SK-N-SH (cell line): ENCODE results near the gene TIMM17B. TPM values are rescaled to one million over a fixed set of nuclear protein-coding genes. Genes with fewer than 3 reads are reported as not detected.

Source experiments
- CTCF ChIA-PET: fragments of 300-600, 350-600 bp; formaldehyde crosslinking; extraction: SDS; loops from one replicate; lab custom pipeline; 2021; lab: Yijun Ruan, JAX
- POLR2A ChIA-PET: fragments of 350-600 bp; sonication (Branson Sonifier 250); formaldehyde crosslinking; extraction: SDS; loops from one replicate; lab custom pipeline; 2020; ENCODE audit warnings: antibody characterized with exemption, inconsistent platforms; lab: Yijun Ruan, JAX
- DNase-seq: peaks from one replicate; pipeline ENCODE4 v3.0.0; 2012
- H2AFZ ChIP-seq: fragments of 200-600 bp; sonication (generic); 2 replicates; pipeline ENCODE4 v1.8.1; 2016; ENCODE audit warnings: antibody characterized with exemption, mild to moderate bottlenecking, low read depth
- H3F3A ChIP-seq: fragments of 200-600 bp; sonication (generic); replicated peaks from 2 replicates; pipeline ENCODE3; 2016; ENCODE audit warnings: antibody characterized with exemption, mild to moderate bottlenecking; ENCODE audit not compliant: insufficient read depth
- H3K27ac ChIP-seq, 2 experiments: fragments of 200-500 bp in 1 of 2; fragments of 200-600 bp in 1 of 2; sonication (Bioruptor generic) in 1 of 2; sonication (generic), shearing (Covaris generic) in 1 of 2; 2 replicates each; pipeline versions ENCODE4 v1.5.1 to v1.6.1; 2014 to 2016; ENCODE audit warnings: low read depth in 2 of 2, inconsistent platforms in 1 of 2, low read length in 1 of 2, mild to moderate bottlenecking in 1 of 2, mixed read lengths in 1 of 2
- H3K27me3 ChIP-seq: fragments of 200-600 bp; sonication (generic), shearing (Covaris generic); 2 replicates; pipeline ENCODE4 v1.6.1; 2016; ENCODE audit warnings: mixed run types; ENCODE audit not compliant: insufficient read depth
- H3K36me3 ChIP-seq, 2 experiments: fragments of 200-500 bp in 1 of 2; fragments of 200-600 bp in 1 of 2; sonication (Bioruptor generic) in 1 of 2; sonication (generic) in 1 of 2; replicated peaks in 1 of 2; 2 replicates each; pipeline versions ENCODE3 to v1.5.1; 2014 to 2016; ENCODE audit warnings: low read length in 1 of 2, mild to moderate bottlenecking in 1 of 2; ENCODE audit not compliant: insufficient read depth in 2 of 2, control insufficient read depth in 1 of 2
- H3K4me1 ChIP-seq, 2 experiments: fragments of 200-500 bp in 1 of 2; fragments of 200-600 bp in 1 of 2; sonication (Bioruptor generic) in 1 of 2; sonication (generic), shearing (Covaris generic) in 1 of 2; 2 replicates each; pipeline versions ENCODE4 v1.5.1 to v1.6.1; 2014 to 2016; ENCODE audit warnings: low read depth in 1 of 2, low read length in 1 of 2, mixed run types in 1 of 2; ENCODE audit not compliant: insufficient read depth in 2 of 2, control insufficient read depth in 1 of 2
- H3K4me2 ChIP-seq: fragments of 200-600 bp; sonication (generic), shearing (Covaris generic); 2 replicates; pipeline ENCODE4 v1.6.1; 2017; ENCODE audit warnings: mixed run types
- H3K4me3 ChIP-seq, 2 experiments: fragments of 200-500 bp in 1 of 2; fragments of 200-600 bp in 1 of 2; sonication (Bioruptor generic) in 1 of 2; sonication (generic), shearing (Covaris generic) in 1 of 2; 2 replicates each; pipeline versions ENCODE4 v1.5.1 to v1.8.1; 2014 to 2016; ENCODE audit warnings: low read depth in 2 of 2, inconsistent platforms in 1 of 2, low read length in 1 of 2, mild to moderate bottlenecking in 1 of 2, mixed read lengths in 1 of 2, moderate library complexity in 1 of 2
- H3K79me2 ChIP-seq: fragments of 200-600 bp; sonication (generic); 2 replicates; pipeline ENCODE4 v1.8.1; 2017; ENCODE audit warnings: mild to moderate bottlenecking; ENCODE audit not compliant: insufficient read depth
- H3K9ac ChIP-seq: fragments of 200-600 bp; sonication (generic); 2 replicates; pipeline ENCODE4 v1.6.1; 2017; ENCODE audit warnings: mixed run types
- H3K9me2 ChIP-seq: fragments of 200-600 bp; sonication (generic); 2 replicates; pipeline ENCODE4 v1.6.1; 2017; ENCODE audit warnings: mixed run types
- H3K9me3 ChIP-seq: fragments of 200-600 bp; sonication (generic); 2 replicates; pipeline ENCODE4 v1.6.1; 2017; ENCODE audit warnings: mixed run types, mild to moderate bottlenecking, moderate library complexity
- H4K20me1 ChIP-seq: fragments of 200-600 bp; sonication (generic); 2 replicates; pipeline ENCODE4 v1.6.1; 2017; ENCODE audit warnings: mild to moderate bottlenecking, mixed run types; ENCODE audit not compliant: insufficient read depth
- CHD2 ChIP-seq: fragments of 150-350 bp; IDR thresholded peaks from 2 replicates; pipeline ENCODE4 v1.6.1; 2018; ENCODE audit warnings: low read length; ENCODE audit not compliant: partially characterized antibody
- CTCF ChIP-seq: fragments of 200-600 bp; sonication (generic); IDR thresholded peaks from 2 replicates; pipeline ENCODE4 v1.6.1; 2017; ENCODE audit warnings: antibody characterized with exemption, mild to moderate bottlenecking, moderate library complexity
- EZH2phosphoT487 ChIP-seq: fragments of 200-600 bp; sonication (generic); IDR thresholded peaks from 2 replicates; pipeline ENCODE4 v1.6.1; 2017; ENCODE audit warnings: low read depth, mixed run types, mild to moderate bottlenecking, antibody characterized with exemption, moderate library complexity, borderline replicate concordance
- FOSL2 ChIP-seq: IDR thresholded peaks from 2 replicates; pipeline ENCODE4 v1.4.0; 2012; ENCODE audit warnings: low read depth, mild to moderate bottlenecking, moderate library complexity, borderline replicate concordance
- FOXJ3 ChIP-seq: sonication (generic); formaldehyde crosslinking; IDR thresholded peaks from 2 replicates; pipeline ENCODE4 v1.5.1; 2020; ENCODE audit warnings: mild to moderate bottlenecking, missing genetic modification reagents
- IRF3 ChIP-seq: fragments of 150-350 bp; IDR thresholded peaks from 2 replicates; pipeline ENCODE4 v1.6.1; 2016; ENCODE audit warnings: mild to moderate bottlenecking, low read depth, low read length
- JUND ChIP-seq: IDR thresholded peaks from 2 replicates; pipeline ENCODE4 v1.4.0; 2012
- MAX ChIP-seq: IDR thresholded peaks from 2 replicates; pipeline ENCODE4 v1.4.0; 2012; ENCODE audit warnings: low read depth
- MXI1 ChIP-seq: IDR thresholded peaks from 2 replicates; pipeline ENCODE4 v1.6.1; 2012; ENCODE audit warnings: mild to moderate bottlenecking, low read depth, low read length, improper control_type of control experiment
- NRF1 ChIP-seq: IDR thresholded peaks from 2 replicates; pipeline ENCODE4 v1.6.1; 2012; ENCODE audit warnings: low read depth, mild to moderate bottlenecking, low read length
- RAD21 ChIP-seq: IDR thresholded peaks from 2 replicates; pipeline ENCODE4 v1.6.1; 2012; ENCODE audit warnings: mild to moderate bottlenecking, low read length
- SMC3 ChIP-seq: IDR thresholded peaks from 2 replicates; pipeline ENCODE4 v1.6.1; 2012; ENCODE audit warnings: low read depth, low read length, improper control_type of control experiment
- TCF12 ChIP-seq: IDR thresholded peaks from 2 replicates; pipeline ENCODE4 v1.4.0; 2012
- TEAD4 ChIP-seq: IDR thresholded peaks from 2 replicates; pipeline ENCODE4 v1.4.0; 2012; ENCODE audit warnings: mild to moderate bottlenecking, borderline replicate concordance; ENCODE audit not compliant: insufficient read depth
- USF2 ChIP-seq: fragments of 150-350 bp; IDR thresholded peaks from 2 replicates; pipeline ENCODE4 v1.6.1; 2017; ENCODE audit warnings: antibody characterized with exemption, low read length, low read depth, borderline replicate concordance
- ZBTB33 ChIP-seq: IDR thresholded peaks from 2 replicates; pipeline ENCODE4 v1.4.0; 2012; ENCODE audit warnings: low read depth, borderline replicate concordance
- WGBS: methylation state at CpG from one replicate; pipeline ENCODE4 v1.1.6; 2017; ENCODE audit warnings: low lambda C conversion rate; 5-methylcytosine and 5-hydroxymethylcytosine counted together
- polyA plus RNA-seq, 3 experiments: library from polyadenylated mRNA; depleted of rRNA; stranded (reverse); fragments of >200 nt; gene quantifications; 2 replicates each; pipeline ENCODE4 v1.2.3, GENCODE V29; 2012

Gene TIMM17B
- polyA plus RNA-seq, 1 of the 3 experiments (the other 2 are of a cell fraction), result 87.0 TPM

GRCh38 chrX:48891402-48892288 is 5.9 kb downstream of the TIMM17B start:
- 27% methylated on average over 38 of the region's 68 CpGs for WGBS
- H3K4me3 ChIP-seq, result peak overlapping the region; percentile 42 to 57
- H3K27ac ChIP-seq, result peak overlapping the region in 1 of 2 experiments; percentile 11; a peak in 1 of 4 replicates
- peaks cover 3% of the 10 kb centered on the region for H3F3A ChIP-seq
- peak overlapping the region; percentile 44; the same call in 1 of the 2 replicates for H2AFZ ChIP-seq
- ChIA-PET POLR2A (interaction anchor here (0.8 to 1.5 kb wide), 2 partner anchors 20 to 215 kb away, joined by 3 to 4 read pairs; partner anchors contain the start of gene SLC35A2), CTCF (interaction anchor here (1.0 to 1.6 kb wide), 5 partner anchors 20 to 243 kb away, joined by 3 to 8 read pairs (median 4); partner anchors contain the start of gene SLC35A2)
- peak; percentile 84 for DNase-seq
- H3K36me3 ChIP-seq, result peaks cover 0 to 2% of the 10 kb centered on the region in 2 experiments
- peak overlapping the region; percentile 54; the same call in 1 of the 2 replicates for H3K9ac ChIP-seq
- H3K27me3 ChIP-seq, result peaks cover 20% of the 10 kb centered on the region; the same call in 1 of the 2 replicates
- TF ChIP-seq TCF12 (no peak), CTCF (peak; percentile 53), NRF1 (peak; percentile 62), RAD21 (peak; percentile 41), MXI1 (peak; percentile 69; the same call in 1 of the 2 replicates), MAX (0 out of 2 replicates have a peak, but pooled peaks have one; percentile 13), TEAD4 (no peak), SMC3 (peak; percentile 1; the same call in 1 of the 2 replicates)
- H3K79me2 ChIP-seq, result peaks cover 10% of the 10 kb centered on the region
- no peaks in the 10 kb centered on the region for H3K9me2 ChIP-seq
- H3K9me3 ChIP-seq, result no peaks in the 10 kb centered on the region
- peaks cover 0 to 11% of the 10 kb centered on the region in 2 experiments; a peak in 1 of 4 replicates for H3K4me1 ChIP-seq
- peak overlapping the region; percentile 76; the same call in 1 of the 2 replicates for H3K4me2 ChIP-seq
- H4K20me1 ChIP-seq, result peaks cover 3% of the 10 kb centered on the region; the same call in 1 of the 2 replicates

- no peaks in the 10 kb centered on the region for H4K20me1 ChIP-seq
- no peaks in the 10 kb centered on the region for H3K9me3 ChIP-seq
- ChIA-PET POLR2A (interaction anchor here (0.8 to 1.5 kb wide), 2 partner anchors 21 to 215 kb away, joined by 3 to 4 read pairs; partner anchors contain the start of gene SLC35A2), CTCF (interaction anchor here (1.0 to 1.6 kb wide), 4 partner anchors 21 to 243 kb away, joined by 3 to 8 read pairs (median 5); partner anchors contain the start of gene SLC35A2)
- peak overlapping the region; percentile 59; the same call in 1 of the 2 replicates for H2AFZ ChIP-seq
- peaks cover 0 to 2% of the 10 kb centered on the region in 2 experiments for H3K36me3 ChIP-seq
- H3K4me1 ChIP-seq, result peaks cover 0 to 7% of the 10 kb centered on the region in 2 experiments; a peak in 1 of 4 replicates
- H3K4me2 ChIP-seq, result peak overlapping the region; percentile 76; the same call in 1 of the 2 replicates
- DNase-seq, result peak; percentile 65
- H3K9ac ChIP-seq, result peak overlapping the region; percentile 54; the same call in 1 of the 2 replicates
- H3K27ac ChIP-seq, result peak overlapping the region in 1 of 2 experiments; percentile 11; a peak in 1 of 4 replicates
- H3K27me3 ChIP-seq, result peaks cover 20% of the 10 kb centered on the region; the same call in 1 of the 2 replicates
- 23% methylated on average over 27 of the region's 35 CpGs for WGBS
- peak overlapping the region; percentile 42 to 57 for H3K4me3 ChIP-seq
- H3F3A ChIP-seq, result peaks cover 3% of the 10 kb centered on the region
- H3K9me2 ChIP-seq, result no peaks in the 10 kb centered on the region
- peaks cover 4% of the 10 kb centered on the region; the same call in 1 of the 2 replicates for H3K79me2 ChIP-seq
- TF ChIP-seq JUND (no peak), SMC3 (no peak), RAD21 (no peak), TCF12 (no peak), FOSL2 (no peak), USF2 (no peak), CHD2 (no peak), EZH2phosphoT487 (no peak), ZBTB33 (no peak), FOXJ3 (CRISPR knock-in tag) (no peak), IRF3 (no peak)
These were observed 6.6 kb downstream of the TIMM17B start for GRCh38 chrX:48890934-48891401.
